OCI-LY7 (cell line): Measurements from ENCODE around the gene NID2.

Experiments
- CTCF ChIP-seq: fragments of 200-600 bp; sonication (generic); conservative IDR thresholded peaks from 2 replicates; pipeline ENCODE4 v1.5.1; 2014; ENCODE audit warnings: mild to moderate bottlenecking, antibody characterized with exemption, low read length, moderate library complexity, mixed read lengths
- EZH2phosphoT487 ChIP-seq: fragments of 200-600 bp; sonication (generic); IDR thresholded peaks from 2 replicates; pipeline ENCODE4 v1.6.1; 2018; ENCODE audit warnings: low read depth, borderline replicate concordance, mild to moderate bottlenecking, mixed run types, antibody characterized with exemption, low read length, moderate library complexity, mixed read lengths

GRCh38 chr14:51978681-51979085 lies 90.2 kb downstream of the NID2 start:
- TF ChIP-seq CTCF = no peak
- no peak for TF ChIP-seq EZH2phosphoT487
